GM19468 (cell line): Measurements from ENCODE around the gene FAM3B.

ENCODE experiments used
- ATAC-seq: cut with Tn5 transposase; IDR thresholded peaks from one replicate; pipeline ENCODE4 v1.9.1; 2021; ENCODE audit warnings: mild to moderate bottlenecking, moderate library complexity, moderate number of reproducible peaks; ENCODE audit not compliant: unreplicated experiment; ENCODE audit errors: extremely low read depth

FAM3B gene

DNA sequence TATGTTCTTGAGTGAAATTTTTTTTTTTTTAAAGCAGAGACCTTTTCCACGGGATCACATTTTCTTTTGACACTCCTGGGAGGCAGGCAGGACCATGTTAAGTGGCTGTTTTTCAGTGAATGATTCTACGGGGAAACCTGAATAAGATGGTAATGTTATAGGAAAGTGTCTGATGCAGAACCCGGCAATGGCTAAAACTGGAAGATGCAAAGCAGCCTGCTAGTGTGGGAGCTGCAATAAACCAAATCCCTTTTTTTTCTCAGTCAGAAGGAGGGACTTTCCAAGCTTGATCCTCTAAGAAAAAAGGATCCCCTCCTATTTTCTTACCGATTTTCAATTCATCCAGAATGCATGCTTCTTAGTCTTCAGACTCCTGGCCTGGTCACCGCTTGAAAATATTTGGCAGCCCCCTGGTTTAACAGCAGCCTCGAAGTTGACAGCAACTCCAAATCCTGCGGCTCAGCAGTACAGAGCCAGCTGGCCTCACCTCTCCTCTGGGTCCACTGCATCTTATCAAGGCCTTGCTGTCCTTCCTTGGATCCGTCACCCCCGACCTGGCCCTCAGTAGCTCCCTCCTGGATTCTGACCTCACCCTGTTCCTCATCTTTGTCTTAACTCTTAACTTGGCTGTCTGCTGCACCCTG lies 50.8 kb downstream of the FAM3B start:
- no peak for ATAC-seq

DNA sequence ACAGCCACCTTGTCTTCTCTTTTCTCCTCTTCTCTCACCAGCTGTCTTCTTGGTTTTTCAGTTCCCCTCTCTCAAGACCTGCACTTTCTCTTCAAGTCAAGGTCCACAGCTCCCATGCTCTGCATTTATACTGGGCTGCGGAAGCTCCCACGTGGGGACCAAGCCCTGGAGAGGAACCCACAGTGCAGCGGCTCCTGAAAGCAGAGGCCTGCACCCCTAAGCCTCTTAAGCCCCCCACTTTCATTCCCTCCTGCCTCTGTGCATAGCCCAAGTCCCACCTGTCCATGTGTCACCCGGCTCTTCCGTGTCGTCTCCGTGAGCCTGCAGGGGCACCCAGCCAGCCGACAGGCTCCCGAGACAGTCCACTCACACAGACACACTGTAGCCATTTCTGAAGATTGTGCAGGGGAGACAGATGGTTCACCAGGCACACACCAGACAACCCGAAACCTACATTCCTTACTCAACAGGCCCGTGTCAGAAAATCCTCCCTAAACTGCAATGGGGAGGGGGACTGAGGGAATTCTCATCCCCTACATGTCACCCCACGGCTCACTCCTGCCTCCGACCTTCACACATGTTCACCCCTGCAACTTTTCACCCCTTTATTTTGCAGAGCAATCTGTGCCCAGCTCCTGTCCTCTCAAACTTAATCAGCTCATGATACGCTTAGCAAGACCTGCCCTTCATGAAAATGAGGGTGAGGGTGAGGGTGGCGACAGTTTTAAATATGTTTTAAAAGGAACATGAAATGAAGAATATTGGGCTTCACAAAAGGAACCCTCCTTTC lies 51.5 kb downstream of the FAM3B start:
- ATAC-seq = peak; percentile 65

DNA sequence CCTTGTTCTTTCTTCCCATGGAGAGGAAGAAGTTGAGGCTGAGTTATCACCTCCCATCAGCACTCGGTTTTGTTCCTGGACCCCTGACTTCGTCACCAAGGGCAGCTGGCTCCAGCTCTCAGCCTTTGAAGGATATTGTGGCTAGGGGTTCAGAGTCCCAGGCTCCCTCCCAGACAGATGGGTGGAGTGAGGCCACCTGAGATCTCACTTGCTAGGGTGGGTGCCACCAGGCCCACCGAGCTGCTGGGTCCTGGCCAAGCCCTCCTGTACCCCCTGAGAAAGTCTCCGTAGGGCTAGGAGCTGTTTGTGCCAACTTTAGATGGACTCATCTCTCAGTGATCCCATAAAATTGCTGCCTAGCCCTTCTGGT lies 52.1 kb downstream of the FAM3B start:
- ATAC-seq = no peak

DNA sequence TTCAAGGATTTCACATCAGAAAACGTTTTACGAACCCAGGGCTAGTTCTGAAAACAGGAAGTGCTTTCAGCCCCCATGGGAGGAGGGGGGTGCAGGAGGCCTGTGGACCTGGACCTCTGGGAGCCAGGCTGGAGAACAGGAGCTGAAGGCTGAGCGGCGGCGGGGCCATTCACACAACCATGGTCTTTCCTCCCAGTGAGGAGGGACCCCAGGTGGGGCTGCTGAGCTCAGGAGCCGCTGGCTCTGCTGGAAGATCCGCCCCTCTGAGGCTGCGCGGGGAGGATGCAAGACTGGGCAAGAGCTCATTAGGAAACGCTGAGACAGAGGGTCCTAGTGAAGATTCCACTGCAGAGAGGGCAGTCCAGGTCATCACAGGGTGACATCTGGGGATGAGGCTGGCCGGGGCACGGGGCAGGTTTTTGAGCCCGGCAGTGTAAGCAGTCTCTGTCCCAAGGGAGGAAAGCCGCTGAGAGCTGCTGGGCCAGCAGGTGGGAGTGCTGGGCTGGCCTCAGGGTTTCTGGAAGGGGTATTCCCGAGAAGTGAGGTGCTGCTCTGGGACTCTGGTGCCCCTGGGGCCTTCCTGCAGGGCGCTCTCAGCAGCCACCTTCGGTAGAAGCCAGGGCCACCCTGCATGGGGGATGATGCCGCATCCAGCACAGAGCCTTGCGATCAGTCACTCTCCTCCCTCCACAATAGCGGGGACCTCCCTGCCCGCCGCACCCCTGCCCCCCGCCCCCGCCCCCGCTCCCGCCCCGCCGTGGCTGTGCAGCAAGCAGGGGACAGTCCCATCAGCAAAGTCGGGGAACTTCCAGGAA lies 52.7 kb downstream of the FAM3B start:
- ATAC-seq = no peak

DNA sequence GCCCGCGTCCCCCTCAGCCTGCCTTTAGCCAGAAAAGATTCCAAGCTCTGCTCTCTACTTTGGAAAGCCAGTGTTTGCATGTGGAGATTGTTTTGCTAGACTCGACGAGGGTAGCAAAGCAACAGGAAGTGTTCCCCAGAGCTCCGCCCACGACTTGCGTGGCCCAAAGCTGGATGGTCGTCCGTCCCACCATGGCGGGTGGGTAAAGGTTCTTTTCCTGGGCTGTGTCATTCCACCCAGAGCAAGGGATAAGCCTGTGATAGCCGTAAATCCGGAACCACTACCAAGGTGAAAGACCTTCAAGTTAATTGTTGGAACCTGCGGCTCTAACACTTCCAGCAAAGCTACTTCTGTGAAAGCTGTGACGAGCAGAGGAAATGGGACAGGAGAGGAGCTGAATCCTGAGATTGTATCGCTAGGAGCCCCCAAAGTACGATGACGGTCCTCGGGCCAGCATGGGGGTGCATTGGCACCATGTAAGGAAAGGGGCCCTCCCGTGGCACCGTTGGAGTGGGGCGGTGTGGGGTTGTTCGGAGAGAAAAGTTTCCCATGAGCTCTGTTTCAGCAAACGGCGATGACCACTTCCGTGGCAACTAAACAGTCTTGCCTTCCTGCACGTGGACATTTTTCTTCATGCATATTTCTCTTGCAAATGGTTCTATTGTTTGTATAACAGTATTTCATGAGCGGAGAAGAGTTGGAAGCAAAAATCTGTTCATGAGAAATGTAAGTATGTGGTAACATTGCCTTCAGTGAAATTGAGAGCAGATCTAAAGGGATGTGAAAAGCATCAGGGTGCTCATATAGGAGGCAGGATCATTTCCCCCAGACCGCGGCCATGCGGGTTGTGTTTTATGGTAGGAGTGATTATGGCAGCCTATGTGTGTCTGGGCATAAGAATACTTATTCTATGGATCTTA lies 53.6 kb downstream of the FAM3B start:
- no peak for ATAC-seq

DNA sequence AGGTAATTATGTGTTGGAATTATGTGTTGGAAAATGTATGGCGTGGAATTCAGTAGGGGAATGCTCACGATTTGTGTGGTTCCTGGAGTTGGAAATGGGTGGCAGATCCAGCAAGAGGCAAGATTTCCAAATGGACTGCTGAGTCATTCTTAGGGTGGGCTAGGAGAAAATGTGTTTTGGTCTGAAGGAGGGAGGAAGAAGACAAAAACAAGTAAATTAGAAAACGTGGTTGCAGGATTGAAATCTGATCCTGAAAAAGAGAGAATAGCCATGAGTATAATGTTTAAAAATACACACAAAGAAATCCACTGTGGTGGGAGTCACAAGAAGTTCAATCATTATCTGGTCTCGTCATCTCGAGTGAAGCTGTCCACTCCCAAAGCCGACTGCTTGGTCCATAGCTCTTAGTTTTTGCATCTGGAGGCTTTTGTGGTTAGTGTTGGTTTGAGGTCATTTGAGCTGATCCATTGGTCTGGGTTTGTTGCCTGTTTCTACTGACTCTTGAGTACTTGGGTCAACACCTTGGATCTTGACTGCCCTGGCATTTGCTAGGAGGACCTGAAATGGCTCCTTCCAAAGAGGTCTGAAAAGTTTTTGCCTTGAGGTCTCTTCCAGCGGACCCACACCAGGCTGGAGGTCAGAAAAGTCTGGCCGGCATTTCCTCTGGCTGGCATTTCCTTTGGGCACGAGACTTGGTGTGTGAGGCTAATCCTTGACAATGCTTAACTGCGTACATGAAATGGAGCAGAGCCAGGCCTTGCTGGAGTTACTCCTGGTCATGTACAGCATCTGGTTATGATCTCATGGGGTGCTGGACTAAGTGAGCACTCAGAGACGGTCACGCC lies 54.5 kb downstream of the FAM3B start:
- no peak for ATAC-seq

DNA sequence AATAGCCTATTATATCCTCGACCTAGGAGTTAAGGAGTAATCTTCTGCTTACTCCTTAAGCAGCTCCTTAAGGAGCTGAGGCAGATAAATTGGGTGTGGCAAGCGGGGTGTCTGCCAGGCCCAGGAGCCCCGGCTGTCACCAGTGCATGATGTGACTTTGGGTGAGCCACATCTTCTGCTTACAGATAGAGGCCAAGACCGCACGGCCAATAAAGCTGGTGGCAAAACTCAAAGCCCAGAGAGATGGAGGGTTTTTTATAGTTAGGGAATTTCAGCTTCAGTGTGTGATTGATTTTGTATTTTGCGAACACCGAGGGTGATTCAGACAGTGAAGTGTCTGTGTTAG lies 55.1 kb downstream of the FAM3B start:
- ATAC-seq = no peak

DNA sequence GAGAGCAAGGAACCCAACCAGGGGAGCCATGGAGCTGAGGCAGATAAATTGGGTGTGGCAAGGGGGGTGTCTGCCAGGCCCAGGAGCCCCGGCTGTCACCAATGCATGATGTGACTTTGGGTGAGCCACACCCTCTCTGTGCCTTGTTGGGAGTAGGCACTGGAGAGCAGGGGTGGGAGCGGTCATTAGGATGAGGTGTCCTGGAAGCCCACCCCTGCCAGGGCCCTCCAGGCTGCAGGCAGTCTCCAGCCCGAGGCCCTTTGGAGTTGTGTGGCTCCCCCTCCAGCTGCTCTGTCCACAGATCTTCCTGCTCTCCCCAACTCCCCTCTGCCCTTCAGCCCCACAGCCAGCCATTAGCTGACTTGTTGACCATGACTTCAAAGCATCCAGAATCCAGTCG lies 56.7 kb downstream of the FAM3B start:
- no peak for ATAC-seq

DNA sequence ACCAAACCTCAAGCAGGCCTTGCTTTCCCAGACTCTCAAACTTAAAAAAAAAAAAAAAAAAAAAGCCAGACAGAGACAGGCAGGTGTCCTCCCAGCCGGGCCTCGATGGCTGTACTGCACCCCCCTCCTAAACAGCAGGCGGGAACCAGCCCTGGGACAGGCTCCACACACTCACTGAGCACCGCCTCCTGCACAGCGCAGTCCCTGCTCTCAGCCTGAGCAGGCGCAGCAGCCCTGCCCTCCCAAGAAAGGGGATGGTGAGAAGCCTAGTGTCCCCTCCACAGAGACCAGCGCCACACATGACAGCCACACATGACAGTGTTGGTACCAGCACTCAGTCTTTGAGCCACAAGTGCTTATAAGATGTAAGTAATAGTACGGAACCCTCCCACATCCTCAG lies 57.2 kb downstream of the FAM3B start:
- no peak for ATAC-seq

DNA sequence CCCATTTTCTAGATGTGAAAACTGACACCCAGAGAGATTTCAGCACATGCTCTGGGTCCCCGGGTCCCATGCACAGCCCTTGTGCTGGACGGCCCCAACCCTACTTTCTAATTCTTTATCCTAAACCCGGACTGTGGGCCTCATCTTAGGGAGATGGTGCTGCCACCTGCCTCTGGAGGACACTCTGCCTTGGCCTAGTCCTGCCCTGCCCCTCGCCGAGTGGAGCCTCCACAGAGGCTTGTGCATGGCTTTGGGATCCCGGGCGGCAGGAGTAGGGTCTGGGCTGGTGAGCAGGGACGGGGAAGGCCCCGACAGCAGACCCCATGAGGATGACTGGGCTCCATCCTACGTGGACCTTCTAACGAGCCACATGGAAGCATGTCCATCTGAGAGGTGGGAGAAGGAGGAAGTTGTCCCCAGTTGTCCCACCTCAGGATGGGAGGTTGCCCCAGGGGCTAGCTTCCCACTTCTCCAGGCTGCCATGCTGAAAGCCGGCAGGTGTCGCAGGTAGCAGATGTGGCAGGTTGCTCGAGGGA lies 57.6 kb downstream of the FAM3B start:
- ATAC-seq = no peak

DNA sequence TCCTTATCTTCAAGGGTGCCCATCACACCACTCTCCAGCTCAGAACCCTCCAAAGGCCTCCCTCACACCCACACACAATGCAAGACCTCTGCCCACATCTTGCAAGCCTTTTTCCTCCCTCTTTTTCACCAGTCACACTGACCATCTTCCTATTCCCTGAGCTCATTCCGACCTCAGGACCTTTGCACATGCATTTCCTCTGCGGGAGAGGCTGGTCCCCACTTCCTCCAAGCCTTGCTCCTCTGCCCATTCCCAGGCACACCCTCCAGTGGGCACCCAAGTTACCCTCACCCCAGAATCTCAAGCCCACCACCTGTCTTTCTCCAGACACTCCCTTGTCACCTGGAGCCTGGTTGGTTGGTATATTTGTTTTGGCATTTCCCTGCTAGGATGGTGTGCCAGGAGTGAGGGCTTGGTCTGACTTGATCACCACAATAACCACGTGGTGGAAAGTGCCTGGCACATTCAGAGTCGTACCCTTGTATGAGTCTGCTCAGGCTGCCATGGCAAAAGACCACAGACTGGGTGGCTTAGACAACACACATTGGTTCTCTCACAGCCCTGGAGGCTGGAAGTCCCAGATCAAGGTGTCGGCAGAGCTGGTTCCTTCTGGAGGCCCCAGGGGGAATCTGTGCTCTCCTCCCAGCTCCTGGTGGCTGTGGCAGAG lies 58.4 kb downstream of the FAM3B start:
- ATAC-seq = no peak

DNA sequence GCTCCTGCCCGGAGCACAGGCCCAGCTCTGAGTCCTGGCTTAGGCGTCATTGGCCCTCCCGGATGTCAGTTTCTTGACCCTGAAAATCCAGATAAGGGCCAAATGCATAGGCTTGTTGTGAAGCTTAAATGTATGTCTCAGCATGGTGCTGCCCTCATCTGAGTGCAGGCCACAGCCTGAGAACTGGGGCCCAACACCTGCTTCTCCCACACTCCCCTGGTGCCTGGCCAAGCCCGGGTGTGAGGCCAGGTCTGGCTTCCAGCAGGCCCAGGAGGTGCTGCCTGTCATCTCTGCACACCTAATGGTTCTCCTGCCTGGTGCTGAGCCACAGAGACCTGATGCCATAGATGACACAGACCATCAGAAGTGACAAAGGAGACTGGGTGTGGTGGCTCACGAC lies 59.3 kb downstream of the FAM3B start:
- no peak for ATAC-seq

DNA sequence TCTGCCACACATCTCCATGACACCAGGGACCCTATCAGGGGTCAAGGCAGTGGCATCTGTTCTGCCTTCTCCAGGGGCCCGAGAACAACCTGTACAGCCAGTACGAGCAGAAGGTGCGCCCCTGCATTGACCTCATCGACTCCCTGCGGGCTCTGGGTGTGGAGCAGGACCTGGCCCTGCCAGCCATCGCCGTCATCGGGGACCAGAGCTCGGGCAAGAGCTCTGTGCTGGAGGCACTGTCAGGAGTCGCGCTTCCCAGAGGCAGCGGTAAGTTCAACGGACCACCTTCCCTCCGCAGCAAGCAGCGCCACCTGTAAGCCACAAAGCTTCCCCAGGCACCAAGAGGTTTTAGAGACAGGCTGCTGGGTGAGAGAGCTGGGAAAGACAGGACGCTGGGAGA lies 61.1 kb downstream of the FAM3B start:
- ATAC-seq = no peak

DNA sequence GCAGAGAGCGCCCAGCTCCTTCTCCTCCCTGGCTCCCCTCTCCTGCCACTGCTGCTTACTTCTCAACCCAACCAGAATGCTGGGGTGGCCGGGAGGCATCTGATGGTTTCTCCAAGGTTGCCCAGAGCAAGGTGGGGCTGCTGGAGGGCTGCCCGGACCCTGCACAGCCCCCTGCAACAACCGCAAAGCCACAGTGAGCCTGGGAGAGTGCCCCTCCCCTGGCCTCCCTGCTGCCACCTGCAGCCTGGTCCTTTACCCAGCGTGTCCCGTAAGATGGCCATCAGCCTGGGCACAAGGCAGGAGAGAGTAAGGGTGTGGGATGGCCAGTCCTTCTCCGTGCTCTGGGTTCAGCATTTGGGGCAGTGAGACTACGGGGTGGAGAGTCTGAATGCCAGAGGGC lies 62.2 kb downstream of the FAM3B start:
- ATAC-seq = no peak

DNA sequence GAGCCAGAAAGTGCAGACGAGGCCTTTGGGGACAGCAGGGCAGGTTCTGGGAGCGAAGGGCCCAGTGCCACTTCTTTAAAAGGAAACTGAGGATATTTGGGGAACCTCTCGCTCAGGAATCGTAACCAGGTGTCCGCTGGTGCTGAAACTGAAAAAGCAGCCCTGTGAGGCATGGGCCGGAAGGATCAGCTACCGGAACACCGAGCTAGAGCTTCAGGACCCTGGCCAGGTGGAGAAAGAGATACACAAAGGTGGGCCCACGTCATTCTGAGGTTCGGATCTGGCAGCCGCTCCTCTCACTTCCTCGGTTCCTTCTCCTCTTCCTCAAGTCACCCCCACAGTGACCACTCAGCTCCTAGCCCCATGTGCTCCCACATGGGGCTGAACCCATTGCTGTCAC lies 63.3 kb downstream of the FAM3B start:
- ATAC-seq = no peak

DNA sequence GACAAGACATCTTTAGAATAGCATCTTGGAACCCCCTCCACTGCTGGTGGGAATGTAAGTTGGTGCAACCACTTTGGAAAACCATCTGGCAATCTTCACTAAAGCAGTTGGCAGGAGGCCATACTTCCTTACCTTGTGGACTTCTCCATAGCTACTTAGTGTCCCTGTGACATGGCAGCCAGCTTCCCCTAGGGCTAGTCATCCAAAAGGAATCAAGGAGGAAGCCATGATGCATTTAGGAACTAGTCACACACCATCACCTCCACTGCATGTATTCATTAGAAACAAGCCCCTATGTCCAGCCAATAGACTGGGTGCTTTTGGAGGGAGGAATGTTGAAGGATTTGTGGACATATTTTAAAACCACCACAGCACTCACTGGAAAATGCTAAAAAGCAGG lies 65.1 kb downstream of the FAM3B start:
- ATAC-seq = no peak

DNA sequence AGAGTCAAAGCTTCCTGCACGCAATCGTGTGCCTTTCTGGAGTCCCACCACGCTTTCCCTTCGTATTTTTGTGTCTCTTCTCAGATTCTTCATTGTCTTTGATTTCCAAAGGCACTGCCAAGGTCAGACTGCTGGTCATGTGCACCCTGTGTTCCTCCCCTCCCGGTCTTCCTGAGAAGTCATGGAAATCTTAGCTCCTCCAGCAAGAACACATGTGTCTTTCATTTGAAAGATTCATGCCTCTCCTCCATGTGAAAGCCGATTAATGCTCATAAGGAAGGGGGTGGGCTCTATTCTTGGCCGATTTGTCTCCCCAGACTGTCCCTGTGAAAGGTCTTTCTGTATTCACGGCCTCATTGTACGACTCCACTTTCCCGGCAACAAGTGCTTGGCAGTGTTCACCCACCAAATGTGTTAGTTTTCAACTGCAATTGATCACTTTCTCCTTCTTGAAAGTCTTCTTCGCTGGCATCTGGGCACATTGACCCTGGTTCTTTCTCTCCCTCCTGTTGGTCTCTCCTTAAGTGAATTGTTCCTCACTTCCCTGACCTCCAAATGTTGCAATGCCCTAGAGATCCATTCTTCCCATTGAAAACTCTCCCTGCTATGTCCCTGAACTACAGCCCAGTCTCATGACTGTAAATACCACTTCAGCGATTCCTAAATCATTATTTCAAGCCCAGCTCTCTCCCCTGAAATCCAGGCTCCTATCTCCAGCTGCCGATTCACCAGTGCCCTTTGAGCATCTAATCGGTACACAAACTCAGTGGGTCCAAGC lies 70.6 kb downstream of the FAM3B start:
- no peak for ATAC-seq

DNA sequence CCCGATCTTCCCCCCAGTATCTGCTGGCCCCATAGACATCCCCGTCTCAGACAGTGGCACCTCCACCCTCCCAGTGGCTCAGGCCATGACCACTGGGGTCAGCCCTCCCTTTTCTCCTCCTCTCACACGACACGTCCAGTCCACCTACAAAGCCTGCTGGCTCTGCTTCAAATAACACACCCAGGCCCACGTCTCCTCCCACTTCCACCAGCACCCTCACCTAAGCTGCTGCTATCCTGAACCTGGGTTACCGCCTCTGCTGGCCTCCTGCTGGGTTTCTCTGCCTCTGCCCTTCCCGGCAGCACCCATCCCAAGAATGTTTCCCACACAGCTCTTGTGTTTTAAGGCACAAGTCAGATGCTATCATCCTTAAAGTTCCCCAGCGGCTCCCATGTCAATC lies 71.2 kb downstream of the FAM3B start:
- ATAC-seq = no peak
